ENCODE results near the gene ZNF554.
"Not testable (repeated sequence)": the region's sequence is repeated elsewhere in the genome, so short reads cannot be mapped to it uniquely, and the experiment has no call there.

Gene ZNF554

DNA sequence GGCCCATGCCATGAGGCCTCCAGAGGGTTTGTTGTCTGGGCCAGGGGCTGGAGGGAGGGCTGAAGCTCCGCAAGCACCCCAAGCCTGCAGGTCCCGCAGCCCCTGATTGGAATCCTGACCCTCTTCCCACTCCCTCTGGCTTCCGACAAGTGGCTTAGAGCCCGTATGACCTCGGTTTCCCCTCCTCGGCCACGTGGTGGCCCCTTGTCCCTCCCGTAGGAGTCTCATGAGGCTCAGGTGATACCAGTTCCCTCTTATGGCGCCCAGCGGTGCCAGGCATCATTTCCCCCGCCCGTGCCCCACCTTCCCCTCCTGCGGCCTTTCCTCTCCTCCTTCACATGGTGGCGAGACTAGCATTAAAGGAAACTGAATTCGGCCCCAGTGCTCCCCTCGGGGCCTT is 28.2 kb upstream of the ZNF554 start:
- DNase-seq = no peak

DNA sequence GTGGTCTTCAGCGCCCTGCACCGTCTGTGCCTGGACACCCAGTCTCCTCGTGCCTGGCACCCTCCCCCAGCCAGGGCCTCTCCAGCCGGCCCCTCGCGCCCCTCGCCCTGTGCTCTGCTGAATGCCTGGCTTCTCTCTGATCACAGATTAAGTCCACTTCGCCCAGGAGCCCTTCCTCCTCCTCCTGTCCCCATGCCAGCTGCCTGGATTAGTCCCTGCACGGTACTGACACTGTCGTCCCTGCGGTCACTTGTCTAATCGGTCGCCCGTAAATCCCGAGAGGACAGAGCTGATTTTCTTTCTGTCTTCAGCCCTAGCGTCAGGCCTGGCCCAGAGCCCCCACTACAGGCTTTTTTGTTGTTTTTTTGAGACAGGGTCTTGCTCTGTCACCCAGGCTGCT is 27.8 kb upstream of the ZNF554 start:
- DNase-seq = no peak

DNA sequence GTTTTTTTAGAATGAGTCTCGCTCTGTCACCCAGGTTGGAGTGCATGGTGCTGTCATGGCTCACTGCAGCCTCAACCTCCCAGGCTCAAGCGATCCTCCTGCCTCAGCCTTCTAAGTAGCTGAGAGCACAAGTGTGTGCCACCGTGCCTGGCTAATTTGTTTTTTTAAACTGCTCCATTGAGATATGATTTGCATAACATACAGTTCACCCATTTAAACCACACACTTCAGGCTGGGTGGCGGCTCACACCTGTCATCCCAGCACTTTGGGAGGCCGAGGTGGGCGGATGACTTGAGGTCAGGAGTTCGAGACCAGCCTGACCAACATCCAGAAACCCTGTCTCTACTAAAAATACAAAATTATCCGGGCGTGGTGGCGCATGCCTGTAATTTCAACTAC is 27.0 kb upstream of the ZNF554 start:
- DNase-seq = not testable (repeated sequence)

DNA sequence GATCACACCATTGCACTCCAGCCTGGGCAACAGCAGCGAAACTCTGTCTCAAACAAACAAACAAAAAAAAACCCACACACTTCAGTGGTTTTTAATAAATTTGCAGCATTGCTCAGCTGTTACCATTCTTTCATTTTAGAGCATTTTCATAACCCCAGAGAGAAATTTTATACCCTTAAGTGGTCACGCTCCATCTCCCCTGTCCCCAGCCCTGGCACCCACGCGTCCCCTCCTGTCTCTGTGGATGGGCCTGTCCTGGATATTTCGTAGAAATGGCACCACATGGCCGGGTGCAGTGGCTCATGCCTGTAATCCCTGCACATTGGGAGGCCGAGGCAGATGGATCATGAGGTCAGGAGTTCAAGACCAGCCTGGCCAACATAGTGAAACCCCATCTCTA is 26.5 kb upstream of the ZNF554 start:
- no peak for DNase-seq

DNA sequence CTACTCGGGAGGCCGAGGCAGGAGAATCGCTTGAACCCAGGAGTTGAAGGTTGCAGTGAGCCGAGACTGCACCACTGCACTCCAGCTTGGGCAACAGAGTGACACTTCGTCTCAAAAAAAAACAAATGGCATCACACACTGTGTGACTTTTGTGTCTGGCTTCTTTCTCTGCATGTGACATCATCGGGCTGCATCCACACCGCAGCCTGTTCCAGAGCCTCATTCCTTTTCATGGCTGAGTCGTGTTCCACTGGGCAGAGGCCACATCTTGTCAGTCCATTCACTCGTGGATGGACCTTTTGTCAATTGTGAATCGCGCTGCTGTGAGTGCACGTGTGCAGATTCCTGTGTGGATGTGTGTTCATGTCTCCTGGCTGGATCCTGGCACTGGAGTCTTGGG is 26.1 kb upstream of the ZNF554 start:
- no peak for DNase-seq

DNA sequence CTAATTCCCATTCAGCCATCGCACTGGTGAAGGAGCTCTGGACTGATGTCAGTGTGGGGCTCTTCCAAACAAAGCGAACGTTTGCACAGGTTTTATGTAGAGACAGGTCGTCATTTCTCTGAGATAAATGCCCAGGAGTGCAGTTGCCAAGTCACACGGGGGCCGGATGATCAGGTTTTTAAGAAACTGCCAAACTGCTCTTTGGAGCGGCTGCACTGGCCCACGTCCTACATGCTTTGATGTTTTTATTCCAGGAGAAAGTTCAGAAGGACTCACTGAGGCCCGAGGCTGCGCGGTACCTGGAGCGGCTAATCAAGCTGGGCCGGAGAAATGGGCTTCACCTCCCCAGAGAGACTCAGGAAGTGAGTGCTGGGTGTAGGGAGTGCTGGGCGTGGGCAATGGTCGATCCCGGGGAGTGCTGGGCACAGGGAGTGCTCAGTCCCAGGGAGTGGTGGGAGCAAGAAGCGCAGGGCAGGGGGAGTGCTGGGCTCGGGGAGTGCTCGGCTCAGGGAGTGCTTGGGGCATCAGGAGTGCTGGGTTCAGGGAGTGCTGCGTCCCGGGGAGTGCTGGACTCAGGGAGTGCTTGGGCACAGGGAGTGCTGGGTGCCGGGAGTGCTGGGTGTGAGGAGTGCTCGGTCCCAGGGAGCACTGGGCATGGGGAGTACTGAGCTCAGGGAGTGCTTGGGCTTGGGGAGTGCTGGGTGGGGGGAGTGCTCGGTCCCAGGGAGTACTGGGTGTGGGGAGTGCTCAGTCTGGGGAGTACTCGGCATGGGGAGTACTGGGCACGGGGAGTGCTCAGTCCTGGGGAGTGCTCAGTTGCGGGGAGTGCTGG is 23.6 kb upstream of the ZNF554 start:
- DNase-seq = no peak

DNA sequence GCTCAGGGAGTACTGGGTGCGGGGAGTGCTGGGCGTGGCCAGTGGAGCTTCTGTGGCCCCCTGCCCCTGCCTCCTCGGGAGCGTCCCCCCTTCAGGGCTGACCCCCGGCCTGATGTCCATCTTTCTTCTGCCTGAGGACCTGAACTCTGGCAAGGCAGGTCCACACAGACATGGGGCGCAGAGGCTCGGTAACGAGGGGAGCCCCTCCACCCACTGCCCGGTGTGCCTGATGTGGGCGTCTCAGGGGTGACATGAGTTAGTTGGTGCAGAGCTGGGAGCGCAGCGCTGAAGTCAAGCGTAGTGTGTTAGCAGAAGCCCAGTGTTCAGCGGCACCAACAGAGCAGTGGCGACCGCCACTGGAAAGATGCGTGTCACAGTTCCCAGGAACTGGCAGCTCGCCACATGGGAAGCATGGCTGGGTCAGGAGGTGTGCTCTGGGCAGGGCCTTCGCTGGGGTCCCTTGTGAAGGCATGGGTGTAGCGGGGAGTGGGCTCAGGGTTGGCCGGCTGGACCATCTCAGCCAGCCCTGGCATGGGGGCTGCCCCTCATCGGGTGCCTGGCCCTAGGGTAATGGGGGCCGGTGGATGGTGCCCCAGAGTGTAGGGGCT is 22.9 kb upstream of the ZNF554 start:
- no peak for DNase-seq

DNA sequence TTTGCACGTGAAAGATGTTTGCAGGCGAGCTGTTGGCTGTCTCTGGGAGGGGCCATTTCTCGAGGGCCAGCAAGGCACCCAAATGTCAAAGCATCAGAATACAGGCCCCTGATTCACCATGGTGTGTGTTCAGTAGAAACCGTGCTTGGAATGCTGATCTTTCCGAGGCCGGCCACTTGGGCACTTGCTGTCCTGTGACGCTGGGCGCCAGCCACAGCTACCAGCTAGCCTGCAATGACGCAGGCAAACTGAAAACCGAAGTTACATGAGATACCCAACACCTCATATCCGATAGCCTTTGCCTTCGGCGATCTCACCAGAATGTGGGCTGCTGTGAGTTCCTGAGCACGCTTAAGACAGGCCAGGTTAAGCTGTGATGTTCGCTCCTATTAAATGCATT is 22.4 kb upstream of the ZNF554 start:
- no peak for DNase-seq

DNA sequence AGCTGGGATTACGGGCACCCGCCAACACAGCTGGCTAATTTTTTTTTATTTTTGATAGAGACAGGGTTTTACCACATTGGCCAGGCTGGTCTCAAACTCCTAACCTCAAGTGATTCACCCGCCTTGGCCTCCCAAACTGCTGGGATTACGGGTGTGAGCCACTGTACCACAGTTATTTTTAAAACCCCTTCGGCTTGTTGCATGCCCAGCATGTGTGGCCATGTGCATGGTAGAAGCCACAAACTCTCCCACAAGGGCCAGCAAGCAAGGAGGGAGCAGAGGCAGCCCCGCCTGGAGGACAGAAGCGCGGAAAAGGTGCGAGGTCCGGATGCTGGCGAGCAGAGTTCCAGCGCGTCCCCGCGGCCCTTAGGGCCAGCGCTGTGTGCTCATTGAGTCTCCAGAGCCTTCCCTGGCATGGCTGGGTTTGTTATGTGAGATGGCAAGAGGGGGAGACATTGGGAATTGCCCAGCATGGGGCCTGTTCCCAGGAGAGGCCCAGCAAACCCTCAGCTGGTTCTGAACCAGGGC is 21.4 kb upstream of the ZNF554 start:
- no peak for DNase-seq

DNA sequence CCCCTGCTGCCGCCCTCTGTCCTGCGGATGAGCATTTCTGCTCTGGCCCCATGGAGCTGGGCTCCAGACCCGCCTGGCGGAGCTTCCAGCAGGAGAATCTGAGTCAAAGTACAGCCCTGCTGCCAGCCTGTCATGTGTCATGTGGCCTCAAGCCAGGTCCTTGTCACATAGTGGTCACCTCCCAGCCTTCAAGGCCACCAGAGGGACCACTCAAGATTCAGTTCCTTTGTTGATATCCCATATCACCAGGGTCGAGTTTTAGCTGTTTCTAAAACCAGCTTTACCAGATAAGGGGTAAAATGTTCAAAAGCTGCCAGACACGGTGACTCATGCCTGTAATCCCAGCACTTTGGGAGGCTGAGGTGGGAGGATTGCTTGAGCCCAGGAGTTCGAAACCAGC is 20.9 kb upstream of the ZNF554 start:
- DNase-seq = no peak

DNA sequence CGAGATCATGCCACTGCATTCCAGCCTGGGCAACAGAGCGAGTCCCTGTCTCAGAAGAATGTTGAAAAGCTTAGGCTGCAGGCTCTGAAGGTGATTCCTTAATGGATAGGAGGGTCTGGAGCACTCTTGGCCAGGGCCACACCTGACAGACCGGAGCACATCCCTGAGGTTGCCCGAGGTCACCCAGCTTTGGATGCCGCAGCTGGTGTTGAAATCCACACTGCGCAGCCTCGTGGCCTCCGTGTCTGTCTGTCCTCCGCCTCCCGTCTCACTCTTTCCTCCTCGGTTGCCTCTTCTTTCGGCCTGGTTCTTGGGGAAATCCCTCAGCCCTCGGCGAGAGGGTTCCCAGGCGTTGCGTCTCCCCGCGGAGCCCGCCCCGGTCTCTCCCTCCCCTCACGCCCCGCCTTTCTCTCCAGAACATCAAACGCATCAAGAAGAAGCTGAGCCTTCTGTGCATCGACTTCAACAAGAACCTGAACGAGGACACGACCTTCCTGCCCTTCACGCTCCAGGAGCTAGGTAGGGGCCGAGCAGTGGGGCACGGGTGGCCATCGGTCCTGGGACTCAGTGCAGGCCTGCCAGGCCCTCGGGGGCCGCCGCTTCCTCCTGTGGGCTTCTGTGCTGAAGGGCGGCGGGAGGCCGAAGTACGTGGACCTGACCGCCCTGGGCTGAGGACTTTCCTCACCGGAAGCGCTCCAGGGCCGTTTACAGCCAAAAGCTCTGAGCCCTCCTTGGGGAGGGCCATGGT is 20.2 kb upstream of the ZNF554 start:
- no peak for DNase-seq

DNA sequence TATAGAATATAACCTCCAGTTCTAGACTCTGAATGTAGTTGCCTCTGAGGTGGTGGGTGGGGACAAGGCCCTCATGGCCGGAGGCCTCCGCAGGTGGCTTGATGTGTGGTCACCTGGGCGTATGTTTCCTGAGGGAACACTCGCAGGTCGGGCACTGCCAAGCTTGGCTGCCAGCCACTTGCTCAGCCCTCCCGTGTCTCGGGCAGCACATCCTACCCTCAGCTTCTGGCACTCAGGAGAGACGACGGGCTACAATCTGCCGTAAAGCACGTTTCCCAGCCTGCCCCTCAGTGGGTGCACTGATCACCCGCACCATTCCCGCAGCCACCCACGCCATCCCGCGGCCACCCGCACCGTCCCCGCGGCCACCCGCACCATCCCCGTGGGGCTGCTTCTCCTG is 19.2 kb upstream of the ZNF554 start:
- no peak for DNase-seq

DNA sequence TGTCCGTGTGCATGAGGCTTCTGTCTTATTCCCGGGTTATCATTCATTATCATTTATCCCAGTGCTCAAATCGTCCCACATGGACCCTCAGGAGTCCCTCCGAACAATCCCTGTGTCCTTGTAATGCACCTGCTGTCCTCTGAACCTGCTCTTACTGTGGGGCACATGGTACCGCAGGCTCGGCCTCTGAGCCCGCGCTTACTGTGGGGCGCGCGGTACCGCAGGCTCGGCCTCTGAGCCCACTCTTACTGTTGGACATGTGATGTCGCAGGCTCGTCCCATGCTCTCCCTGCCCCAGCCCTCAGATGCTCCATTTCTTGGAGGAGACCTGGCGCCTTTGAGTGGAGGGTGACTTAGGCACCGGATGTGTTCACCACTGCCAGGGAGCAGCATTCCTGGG is 16.8 kb upstream of the ZNF554 start:
- DNase-seq = no peak

DNA sequence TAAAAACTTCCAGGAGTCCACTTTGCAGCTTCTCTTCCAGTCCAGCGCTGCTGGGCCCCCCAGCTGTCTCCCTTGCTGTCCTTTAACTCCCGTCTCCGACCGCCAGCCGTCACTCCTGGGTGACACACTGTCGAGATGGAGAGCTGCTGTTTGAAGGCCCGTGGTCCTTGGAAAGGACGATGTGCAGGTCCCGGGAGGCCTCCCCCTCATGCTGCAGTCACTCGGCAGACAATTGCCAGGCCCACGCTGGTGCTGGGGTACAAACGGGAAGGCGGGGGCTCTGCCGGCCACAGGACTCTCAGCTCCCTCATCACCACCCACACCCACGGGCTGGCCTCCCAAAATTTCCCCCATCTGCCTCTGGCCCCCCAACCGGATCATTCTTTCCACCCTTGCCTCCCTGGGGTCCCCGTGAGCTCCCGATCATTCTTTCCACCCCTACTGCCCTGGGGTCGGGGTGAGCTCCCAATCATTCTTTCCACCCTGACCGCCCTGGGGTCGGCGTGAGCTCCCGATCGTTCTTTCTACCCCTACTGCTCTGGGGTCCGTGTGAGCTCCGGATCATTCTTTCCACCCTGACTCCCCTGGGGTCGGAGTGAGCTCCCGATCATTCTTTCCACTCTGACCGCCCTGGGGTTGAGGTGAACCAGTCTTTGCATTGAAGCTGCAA is 16.0 kb upstream of the ZNF554 start:
- no peak for DNase-seq

DNA sequence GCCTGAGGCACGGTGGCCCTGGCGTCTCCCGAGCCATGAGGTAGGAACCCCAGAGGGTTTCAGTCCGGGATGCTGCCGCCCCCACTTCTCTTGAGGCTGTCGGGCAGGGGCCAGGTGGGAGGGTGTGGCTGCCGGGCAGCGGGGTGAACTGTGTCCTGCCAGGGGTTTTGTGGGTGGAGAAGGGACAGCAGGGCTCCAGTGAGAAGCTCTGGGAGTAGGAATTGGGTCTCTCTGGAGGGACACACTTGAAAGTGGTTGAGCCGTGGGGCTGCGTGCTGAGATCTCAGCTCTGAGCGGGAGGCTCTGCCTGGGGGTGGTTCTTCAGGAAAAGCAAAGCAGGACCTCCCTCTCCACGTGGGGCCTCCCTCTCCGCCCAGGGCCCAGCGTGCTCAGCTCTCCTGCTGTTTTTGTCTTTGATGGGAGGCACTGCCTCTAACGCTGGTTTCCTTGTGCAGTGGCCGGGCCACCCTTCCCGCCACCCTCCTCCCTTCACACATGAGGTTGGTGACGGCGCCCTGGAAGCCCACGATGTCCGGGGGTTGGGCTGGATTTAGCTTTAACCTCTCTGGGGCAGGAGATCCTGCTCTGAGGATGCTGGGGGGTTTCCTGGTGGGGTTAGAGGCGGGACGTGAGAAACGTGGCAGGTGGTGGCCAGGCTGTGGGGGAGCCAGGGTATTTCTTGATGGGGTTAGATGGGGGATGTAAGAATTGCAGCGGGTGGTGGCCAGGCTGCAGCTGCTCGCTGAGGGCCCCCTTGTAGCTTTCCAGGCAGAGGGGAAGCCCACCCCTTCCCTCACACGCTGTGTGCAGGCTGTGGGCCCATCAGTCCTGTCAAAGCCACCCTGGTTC is 15.3 kb upstream of the ZNF554 start:
- no peak for DNase-seq

DNA sequence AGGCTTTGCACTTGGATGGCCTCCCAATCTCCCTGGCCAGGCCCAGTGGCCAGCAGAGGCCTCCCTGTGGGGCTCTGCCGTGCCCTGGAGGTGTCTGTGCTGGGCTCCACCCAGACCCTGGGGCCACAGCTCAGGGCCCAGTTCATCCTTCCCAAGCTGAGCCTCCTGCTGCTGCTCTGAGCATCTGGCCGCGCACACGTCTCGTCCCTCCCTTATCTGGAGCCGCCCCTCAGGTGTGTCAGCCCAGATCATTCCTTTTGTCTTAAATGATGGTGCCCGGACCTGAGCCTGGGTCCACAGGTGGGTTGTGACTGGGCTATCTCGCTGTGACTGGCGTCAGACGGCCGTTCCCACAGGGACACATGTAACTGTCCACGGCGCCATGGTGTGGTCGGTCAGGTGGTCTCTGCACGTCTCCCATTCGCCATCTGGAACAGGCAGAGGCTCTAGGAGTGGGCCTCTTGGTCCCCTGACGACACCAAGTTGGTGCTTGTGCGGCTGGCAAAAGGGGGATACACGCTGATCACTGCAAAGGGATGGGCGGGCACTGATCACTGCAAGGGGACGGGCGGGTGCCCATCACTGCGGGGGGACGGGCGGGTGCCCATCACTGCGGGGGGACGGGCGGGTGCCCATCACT is 14.3 kb upstream of the ZNF554 start:
- DNase-seq = no peak

DNA sequence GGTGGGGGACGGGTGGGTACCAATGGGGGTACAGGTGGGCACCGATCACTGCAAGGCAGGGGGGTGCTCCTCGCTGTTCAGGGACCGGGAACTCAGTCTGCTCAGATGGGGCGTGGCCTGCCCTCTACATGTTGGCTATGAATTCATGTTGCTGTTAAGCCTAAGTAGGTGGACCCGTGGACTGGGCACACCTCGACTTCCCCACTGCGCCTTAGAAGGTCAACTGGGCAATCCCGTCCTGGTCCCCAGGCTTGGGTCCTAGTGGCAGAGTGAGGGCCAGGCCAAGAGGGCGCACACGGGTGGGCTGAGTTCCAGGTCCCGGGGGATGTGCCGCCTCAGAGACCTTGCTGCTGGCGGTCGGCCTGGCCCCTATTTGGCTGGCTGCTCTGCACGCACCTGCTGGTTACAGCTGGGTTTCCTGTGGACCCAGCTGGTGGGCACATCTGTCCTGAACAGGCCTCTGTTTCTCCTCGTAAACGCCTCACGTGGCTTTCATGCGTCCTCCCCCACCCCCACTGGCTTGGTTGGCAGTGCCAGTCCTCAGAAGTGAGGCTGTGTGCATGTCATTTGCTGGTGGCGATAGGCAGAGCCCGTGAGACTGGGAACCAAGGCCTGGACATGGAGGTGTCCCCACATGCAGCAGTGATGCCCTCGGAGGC is 13.5 kb upstream of the ZNF554 start:
- no peak for DNase-seq

DNA sequence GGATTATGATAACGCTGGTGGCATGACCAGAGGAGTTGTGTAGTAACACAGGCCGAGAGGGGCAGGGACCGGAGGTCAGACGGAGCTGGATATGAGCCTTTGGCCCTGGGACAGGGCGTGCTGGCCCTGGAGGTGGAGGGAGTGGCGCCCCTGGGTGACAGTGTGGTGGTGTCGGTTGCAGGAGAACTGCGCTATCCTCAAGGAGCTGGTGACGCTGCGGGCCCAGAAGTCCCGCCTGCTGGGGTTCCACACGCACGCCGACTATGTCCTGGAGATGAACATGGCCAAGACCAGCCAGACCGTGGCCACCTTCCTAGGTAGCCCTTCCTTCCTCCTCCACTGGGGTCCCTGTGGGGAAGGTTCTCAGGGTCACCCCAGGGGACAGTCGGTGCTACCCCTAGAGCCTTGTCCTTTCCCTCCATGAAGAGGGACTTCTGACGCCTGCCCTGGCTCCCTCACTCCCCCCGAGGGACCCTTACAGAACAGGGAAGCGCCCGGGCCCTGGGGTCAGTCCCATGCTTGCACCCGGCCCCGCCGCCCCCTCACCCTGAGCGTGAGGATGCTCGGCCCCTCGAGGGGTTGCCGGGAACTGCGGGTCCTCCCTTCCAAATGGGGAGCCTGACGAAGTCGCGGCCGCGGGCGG is 12.8 kb upstream of the ZNF554 start:
- no peak for DNase-seq

DNA sequence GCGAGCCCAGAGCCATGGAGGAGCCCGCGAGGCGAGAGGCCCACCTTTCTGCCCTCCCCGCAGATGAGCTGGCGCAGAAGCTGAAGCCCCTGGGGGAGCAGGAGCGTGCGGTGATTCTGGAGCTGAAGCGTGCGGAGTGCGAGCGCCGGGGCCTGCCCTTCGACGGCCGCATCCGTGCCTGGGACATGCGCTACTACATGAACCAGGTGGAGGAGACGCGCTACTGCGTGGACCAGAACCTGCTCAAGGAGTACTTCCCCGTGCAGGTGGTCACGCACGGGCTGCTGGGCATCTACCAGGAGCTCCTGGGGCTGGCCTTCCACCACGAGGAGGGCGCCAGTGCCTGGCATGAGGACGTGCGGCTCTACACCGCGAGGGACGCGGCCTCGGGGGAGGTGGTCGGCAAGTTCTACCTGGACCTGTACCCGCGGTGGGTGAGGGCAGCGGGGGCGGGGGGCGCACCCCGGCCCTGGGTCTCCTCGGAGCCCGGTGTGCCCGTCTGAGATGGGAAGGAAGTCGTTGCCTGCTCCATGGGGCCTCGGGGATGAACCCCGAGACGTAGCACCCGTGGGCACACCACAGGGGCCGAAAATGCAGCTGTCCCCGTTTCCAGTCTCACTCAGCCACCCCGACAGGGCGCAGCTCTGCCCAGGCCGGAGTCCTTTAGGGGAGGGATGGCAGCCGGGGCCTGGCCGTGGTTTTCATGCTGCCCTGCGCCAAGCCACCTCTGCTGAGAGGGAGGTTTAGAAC is 12.1 kb upstream of the ZNF554 start:
- DNase-seq = no peak
